ENCODE measurements around the gene GORAB. TPM values are rescaled to one million over a fixed set of nuclear protein-coding genes. Genes with fewer than 3 reads are reported as not detected.
A peak's percentile ranks its signal among the peaks of the same experiment; 100 is the strongest.

The GORAB gene
- polyA plus RNA-seq, 1 donor: 15.8 TPM

DNA sequence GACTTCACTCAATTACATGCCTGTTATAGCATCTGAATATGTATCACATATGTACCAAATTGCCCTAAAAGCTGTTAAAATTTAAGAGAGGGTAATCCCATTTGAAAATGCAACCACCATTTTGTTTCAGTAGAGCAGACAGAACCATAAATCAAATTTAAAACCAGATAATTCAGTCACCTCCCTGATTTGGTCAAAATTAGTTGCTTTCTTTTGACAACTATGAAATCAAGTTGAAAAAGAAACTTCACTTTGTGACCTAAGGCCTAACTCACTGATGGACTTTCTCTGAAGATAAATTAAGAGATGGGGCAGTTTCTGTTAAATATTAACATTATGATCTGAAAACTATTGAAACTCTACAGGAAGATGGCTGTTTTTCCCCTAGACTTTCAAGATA lies 6.7 kb downstream of the GORAB start:
- no peak for DNase-seq

- no peak for DNase-seq
These were observed 7.2 kb downstream of the GORAB start for GRCh38 chr1:170539154-170539553.

DNA sequence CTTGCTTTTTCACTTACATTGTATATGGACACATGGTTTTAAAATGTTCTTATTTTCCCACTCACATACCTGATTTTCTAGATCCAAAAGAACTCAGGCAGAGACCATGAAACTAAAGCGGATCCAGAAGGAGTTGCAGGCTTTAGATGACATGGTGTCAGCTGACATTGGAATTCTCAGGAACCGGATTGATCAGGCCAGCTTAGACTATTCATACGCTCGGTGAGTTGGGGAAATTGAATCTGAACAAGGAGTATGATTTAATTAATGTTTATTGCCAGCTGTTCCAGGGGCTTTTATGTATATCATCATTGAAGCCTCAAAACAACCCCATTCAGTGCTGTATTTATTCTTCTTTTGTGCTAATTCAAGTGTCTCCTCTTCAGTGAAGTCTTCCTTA lies 12.7 kb downstream of the GORAB start:
- no peak for DNase-seq

DNA sequence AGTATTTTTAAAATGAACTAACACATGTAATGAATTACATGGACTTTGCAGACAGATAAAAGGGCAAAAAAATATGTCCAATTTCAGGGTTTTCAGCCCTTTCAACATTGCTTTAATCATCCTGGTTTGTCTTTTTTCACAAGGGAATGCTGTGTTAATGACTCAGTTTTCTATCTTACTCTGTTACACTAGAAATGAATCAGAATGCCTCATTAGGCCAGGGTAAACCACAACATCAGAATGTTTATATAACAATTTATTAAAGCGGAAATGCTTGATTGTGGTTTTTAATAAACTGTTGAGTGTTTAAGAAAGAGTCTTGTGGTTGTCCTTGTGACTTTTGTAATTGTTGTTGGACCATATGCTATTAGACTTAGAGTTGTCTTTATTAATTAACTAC lies 13.5 kb downstream of the GORAB start:
- DNase-seq: no peak

DNA sequence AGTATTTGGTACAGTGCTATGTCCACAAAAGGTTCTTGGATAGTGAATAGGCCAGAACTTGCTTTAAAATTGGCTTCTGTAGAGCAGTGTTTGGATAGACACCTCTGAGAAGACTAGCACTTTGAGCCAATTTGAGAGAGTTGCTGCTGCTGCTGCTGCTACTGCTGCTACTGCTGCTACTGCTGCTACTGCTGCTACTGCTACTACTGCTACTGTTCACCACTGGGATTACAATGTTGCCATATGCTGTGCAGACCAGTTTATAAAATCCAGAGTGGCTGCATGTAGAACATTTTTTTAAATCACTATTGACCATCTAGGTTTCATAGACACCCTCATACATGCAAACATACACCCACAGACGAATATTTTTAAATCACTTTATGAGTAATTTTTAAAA lies 15.3 kb downstream of the GORAB start:
- no peak for DNase-seq

DNA sequence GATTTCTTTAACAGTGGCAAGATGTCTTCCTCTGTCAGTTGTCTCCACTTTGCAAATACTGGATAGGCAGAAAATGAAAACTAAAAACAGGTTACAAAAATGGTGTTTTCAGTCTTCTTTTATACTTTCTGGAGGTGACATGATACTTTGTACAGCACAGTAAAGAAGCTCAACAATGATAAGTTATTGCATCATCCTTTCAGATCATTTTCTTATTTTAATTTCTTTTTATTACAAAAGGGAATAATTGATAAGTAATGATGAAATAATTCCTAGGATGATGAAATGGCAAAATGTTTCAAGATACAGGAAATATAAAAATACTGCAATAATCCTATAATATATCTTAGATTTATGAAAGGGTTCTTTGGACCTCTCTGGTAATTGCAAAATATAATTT lies 16.5 kb downstream of the GORAB start:
- no peak for DNase-seq

GRCh38 chr1:170555370-170555769 lies 23.4 kb downstream of the GORAB start:
- no peak for DNase-seq

DNA sequence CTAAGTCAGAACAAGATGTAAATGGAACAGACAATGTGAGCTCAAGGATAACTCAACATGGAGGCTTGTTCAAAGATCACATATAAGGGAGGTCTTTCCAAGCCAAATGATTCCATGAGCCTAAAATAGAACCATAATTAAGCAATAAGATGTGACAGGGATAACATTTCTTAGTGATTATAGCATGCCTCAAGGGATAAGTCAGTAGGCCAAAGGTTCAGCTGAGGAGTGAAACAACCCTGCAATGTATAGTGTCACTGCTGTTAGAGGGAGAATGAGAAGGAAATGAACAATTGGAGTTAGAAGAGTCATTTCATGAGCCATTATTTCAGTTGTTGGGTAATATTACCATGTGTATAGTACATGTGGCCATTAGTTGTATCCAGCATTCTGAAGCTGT lies 25.0 kb downstream of the GORAB start:
- no peak for DNase-seq

- no peak for DNase-seq
These were observed 26.8 kb downstream of the GORAB start for GRCh38 chr1:170558731-170559130.

- no peak for DNase-seq
These were observed 27.2 kb downstream of the GORAB start for GRCh38 chr1:170559166-170559565.

GRCh38 chr1:170560681-170561285 lies 28.8 kb downstream of the GORAB start:
- no peak for DNase-seq

DNA sequence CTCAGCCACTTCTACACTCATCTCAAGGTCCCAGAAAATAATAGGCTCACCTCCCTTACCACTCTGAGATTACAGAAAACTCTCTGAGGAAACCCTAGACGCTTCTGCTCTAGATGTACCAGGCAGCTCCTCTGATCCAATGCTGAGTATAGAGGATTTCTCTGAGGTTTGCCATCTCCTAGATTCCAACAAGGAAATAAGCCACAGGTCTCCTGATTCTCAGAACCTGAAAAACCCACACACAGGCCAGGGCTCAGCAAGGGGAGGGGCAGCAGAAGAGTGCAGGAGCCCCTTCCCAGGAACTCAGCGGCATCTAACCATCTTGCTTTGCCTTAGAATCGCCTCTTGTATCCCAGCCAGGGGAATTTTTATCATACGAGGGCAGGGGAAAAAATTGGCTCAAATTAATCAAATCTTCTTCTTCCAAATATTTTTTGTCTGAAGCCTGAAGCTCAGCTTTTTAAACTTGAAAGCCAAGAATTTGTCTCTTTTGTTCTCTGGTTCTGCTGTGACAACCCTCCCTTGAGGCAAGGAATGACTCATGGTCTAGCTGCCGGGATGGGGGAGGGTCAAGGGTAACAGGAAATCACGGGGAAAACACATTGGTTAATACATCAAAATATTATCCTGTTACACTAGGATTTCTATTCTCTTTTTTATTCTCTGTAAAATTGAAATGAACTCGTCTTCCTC lies 30.8 kb downstream of the GORAB start:
- peak; percentile 73 for DNase-seq

DNA sequence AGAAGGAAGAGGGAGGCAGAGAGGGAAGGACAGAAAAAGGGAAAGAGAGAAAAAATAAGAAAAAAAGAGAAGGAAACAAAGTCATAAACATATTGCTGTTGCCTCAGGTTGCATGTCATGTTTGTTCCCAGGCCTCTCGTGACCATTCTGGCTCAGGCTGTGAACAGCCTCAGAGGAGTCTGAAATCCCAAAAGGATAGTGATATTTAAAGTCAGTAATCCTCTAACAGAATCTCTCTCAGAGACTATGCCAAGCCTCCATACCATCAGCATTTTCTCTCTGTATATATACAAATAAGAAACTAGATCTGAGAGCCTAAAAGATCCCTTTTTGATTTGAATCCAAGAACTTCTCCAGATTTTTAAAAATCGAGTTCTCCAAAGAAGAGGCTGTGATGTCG lies 35.2 kb downstream of the GORAB start:
- DNase-seq: no peak

DNA sequence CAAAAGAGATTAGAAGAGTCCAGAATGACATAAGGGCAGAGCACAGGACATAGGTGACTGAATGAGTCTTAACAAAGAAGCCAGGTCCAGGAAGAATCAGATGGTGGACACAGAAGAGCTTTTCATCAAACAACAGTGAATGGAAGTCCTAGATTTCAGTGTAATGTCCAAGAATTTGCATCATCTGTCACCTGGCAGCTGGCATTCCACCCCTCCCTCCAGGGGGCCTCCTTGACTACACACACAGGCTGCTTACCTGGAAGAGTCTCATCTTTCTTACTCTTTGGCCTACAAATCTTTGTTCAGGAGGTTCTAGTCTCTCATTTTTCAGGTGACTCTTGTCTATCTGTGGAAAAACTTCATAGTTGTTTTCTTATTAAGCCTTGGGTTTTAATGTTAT lies 36.2 kb downstream of the GORAB start:
- DNase-seq: no peak

- DNase-seq: no peak
These were observed 45.0 kb downstream of the GORAB start for GRCh38 chr1:170576980-170577379.

DNA sequence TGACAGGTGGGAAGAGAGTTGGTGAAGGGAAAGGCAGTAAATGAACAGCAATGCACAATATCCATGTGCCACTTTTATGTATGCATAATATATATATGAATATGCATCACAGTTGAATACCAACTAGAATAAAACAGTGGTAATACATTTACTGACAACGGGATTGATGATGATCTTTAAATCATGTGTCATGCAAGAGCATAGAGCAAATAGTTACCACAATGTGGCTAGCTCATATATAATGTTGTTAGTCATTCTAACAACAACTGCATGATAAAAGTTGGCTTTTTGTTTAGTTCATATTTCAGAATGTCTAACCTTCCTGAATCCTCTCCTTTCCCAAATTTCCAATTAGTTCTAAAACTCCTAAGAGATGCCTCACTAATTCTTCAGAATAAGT lies 46.4 kb downstream of the GORAB start:
- DNase-seq: no peak

DNA sequence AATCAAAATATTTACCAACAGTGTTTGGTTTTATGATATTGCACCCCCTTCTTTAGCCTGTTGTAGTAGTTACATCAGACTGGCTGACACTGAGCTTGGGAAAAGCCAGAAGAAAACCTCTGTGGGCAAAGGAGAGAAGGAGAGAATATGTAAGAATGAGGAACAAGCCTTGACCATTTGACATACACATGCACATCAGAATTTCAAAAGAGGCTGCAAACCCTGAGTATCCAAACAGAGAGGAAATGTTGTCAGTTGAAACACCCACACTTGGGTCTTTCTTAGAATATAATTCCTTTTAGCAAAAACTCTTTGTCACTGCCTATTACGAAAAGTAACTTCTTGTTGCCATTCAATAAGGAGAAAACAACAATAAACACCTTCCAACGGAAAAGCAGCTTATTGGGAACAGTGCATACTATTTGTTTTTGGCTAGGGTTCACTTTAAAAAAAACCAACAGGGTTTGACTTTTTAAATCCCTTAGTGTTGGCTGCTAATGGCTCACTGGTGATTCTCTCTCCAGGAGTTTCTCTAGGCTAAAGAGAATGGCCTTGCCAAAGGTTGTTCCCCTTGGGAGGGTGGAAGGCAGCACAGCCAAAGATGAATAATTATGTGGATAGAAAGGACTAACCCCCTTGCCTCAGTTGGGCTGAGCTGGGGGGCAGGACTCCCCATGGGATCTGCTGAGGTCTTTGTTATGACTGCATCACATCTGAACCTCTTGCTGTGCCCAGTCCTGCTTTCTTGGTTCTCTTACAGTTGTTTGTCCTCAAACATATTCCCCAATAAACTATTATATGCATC lies 48.9 kb downstream of the GORAB start:
- no peak for DNase-seq

DNA sequence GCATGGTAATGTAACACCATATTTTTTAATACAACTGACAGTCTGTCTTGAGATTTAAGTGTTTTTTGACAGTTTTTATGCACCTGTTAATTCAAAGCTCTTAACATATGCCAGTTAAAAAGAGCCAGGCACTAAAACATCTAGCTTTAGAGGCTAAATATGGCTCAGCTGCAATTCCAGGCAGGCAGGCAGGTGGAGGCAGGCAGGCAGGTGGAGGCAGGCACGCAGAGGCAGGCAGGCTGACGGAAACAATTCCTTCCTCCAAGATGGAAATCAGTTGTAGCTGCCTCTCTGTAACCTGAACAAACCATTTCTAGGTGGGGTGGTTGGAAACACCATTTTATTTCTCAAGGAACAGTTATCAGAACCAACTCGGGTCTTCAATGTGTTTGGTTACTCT lies 51.2 kb downstream of the GORAB start:
- DNase-seq: no peak

GRCh38 chr1:170586321-170587252 lies 54.6 kb downstream of the GORAB start:
- DNase-seq: peak; percentile 81

DNA sequence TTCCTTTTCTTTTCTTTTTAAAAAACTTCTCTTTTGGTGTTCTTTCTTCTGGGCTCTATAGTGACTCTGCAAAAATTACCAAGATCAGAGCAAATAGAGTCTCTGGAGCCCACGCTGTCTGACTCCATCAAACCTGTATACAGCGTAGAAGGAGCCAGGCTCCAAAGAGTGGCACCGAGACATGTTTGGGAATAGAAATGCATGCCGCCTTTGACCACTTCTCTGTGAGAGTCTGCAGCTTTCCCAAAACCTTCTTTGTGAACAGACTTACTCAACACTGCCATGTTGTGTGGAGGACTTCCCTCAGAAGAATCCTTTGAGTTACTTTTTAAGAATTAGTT lies 55.3 kb downstream of the GORAB start:
- DNase-seq: no peak

- no peak for DNase-seq
These were observed 59.1 kb downstream of the GORAB start for GRCh38 chr1:170590921-170591705.

- no peak for DNase-seq
These were observed 60.7 kb downstream of the GORAB start for GRCh38 chr1:170592591-170593111.

All from hindlimb muscle (tissue), 1 donor.